ENCODE data around the gene ARHGAP15.

- TF ChIP-seq, protein P1, sequence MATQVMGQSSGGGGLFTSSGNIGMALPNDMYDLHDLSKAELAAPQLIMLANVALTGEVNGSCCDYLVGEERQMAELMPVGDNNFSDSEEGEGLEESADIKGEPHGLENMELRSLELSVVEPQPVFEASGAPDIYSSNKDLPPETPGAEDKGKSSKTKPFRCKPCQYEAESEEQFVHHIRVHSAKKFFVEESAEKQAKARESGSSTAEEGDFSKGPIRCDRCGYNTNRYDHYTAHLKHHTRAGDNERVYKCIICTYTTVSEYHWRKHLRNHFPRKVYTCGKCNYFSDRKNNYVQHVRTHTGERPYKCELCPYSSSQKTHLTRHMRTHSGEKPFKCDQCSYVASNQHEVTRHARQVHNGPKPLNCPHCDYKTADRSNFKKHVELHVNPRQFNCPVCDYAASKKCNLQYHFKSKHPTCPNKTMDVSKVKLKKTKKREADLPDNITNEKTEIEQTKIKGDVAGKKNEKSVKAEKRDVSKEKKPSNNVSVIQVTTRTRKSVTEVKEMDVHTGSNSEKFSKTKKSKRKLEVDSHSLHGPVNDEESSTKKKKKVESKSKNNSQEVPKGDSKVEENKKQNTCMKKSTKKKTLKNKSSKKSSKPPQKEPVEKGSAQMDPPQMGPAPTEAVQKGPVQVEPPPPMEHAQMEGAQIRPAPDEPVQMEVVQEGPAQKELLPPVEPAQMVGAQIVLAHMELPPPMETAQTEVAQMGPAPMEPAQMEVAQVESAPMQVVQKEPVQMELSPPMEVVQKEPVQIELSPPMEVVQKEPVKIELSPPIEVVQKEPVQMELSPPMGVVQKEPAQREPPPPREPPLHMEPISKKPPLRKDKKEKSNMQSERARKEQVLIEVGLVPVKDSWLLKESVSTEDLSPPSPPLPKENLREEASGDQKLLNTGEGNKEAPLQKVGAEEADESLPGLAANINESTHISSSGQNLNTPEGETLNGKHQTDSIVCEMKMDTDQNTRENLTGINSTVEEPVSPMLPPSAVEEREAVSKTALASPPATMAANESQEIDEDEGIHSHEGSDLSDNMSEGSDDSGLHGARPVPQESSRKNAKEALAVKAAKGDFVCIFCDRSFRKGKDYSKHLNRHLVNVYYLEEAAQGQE (IDR thresholded peaks at IDR 0.05; ENCODE audit: unreplicated experiment): no peak
- no peak for TF ChIP-seq EZH2phosphoT487 (IDR thresholded peaks at IDR 0.05; ENCODE audit: unreplicated experiment)
- TF ChIP-seq, protein P2, sequence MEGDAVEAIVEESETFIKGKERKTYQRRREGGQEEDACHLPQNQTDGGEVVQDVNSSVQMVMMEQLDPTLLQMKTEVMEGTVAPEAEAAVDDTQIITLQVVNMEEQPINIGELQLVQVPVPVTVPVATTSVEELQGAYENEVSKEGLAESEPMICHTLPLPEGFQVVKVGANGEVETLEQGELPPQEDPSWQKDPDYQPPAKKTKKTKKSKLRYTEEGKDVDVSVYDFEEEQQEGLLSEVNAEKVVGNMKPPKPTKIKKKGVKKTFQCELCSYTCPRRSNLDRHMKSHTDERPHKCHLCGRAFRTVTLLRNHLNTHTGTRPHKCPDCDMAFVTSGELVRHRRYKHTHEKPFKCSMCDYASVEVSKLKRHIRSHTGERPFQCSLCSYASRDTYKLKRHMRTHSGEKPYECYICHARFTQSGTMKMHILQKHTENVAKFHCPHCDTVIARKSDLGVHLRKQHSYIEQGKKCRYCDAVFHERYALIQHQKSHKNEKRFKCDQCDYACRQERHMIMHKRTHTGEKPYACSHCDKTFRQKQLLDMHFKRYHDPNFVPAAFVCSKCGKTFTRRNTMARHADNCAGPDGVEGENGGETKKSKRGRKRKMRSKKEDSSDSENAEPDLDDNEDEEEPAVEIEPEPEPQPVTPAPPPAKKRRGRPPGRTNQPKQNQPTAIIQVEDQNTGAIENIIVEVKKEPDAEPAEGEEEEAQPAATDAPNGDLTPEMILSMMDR (conservative IDR thresholded peaks at IDR 0.05; ENCODE audit: low read depth in 2 of 2): no peak
- no peak for TF ChIP-seq EZH2 (IDR thresholded peaks at IDR 0.05; ENCODE audit: low read depth, unreplicated experiment)
- TF ChIP-seq JUNB (IDR thresholded peaks at IDR 0.05; ENCODE audit: unreplicated experiment): no peak
- TF ChIP-seq ZNF114 (CRISPR knock-in tag; IDR thresholded peaks at IDR 0.05): no peak
- TF ChIP-seq POLR2AphosphoS5 (IDR thresholded peaks at IDR 0.05; ENCODE audit: low read depth): no peak
- no peak for TF ChIP-seq CREB1 (CRISPR knock-in tag; IDR thresholded peaks at IDR 0.05; ENCODE audit: low read depth)
- no peak for TF ChIP-seq NANOG (IDR thresholded peaks at IDR 0.05; ENCODE audit: borderline replicate concordance)
- TF ChIP-seq, protein P3, sequence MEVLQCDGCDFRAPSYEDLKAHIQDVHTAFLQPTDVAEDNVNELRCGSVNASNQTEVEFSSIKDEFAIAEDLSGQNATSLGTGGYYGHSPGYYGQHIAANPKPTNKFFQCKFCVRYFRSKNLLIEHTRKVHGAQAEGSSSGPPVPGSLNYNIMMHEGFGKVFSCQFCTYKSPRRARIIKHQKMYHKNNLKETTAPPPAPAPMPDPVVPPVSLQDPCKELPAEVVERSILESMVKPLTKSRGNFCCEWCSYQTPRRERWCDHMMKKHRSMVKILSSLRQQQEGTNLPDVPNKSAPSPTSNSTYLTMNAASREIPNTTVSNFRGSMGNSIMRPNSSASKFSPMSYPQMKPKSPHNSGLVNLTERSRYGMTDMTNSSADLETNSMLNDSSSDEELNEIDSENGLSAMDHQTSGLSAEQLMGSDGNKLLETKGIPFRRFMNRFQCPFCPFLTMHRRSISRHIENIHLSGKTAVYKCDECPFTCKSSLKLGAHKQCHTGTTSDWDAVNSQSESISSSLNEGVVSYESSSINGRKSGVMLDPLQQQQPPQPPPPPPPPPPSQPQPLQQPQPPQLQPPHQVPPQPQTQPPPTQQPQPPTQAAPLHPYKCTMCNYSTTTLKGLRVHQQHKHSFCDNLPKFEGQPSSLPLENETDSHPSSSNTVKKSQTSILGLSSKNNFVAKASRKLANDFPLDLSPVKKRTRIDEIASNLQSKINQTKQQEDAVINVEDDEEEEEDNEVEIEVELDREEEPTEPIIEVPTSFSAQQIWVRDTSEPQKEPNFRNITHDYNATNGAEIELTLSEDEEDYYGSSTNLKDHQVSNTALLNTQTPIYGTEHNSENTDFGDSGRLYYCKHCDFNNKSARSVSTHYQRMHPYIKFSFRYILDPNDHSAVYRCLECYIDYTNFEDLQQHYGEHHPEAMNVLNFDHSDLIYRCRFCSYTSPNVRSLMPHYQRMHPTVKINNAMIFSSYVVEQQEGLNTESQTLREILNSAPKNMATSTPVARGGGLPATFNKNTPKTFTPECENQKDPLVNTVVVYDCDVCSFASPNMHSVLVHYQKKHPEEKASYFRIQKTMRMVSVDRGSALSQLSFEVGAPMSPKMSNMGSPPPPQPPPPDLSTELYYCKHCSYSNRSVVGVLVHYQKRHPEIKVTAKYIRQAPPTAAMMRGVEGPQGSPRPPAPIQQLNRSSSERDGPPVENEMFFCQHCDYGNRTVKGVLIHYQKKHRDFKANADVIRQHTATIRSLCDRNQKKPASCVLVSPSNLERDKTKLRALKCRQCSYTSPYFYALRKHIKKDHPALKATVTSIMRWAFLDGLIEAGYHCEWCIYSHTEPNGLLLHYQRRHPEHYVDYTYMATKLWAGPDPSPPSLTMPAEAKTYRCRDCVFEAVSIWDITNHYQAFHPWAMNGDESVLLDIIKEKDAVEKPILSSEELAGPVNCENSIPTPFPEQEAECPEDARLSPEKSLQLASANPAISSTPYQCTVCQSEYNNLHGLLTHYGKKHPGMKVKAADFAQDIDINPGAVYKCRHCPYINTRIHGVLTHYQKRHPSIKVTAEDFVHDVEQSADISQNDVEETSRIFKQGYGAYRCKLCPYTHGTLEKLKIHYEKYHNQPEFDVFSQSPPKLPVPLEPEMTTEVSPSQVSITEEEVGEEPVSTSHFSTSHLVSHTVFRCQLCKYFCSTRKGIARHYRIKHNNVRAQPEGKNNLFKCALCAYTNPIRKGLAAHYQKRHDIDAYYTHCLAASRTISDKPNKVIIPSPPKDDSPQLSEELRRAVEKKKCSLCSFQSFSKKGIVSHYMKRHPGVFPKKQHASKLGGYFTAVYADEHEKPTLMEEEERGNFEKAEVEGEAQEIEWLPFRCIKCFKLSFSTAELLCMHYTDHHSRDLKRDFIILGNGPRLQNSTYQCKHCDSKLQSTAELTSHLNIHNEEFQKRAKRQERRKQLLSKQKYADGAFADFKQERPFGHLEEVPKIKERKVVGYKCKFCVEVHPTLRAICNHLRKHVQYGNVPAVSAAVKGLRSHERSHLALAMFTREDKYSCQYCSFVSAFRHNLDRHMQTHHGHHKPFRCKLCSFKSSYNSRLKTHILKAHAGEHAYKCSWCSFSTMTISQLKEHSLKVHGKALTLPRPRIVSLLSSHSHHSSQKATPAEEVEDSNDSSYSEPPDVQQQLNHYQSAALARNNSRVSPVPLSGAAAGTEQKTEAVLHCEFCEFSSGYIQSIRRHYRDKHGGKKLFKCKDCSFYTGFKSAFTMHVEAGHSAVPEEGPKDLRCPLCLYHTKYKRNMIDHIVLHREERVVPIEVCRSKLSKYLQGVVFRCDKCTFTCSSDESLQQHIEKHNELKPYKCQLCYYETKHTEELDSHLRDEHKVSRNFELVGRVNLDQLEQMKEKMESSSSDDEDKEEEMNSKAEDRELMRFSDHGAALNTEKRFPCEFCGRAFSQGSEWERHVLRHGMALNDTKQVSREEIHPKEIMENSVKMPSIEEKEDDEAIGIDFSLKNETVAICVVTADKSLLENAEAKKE (CRISPR knock-in tag; IDR thresholded peaks at IDR 0.05): no peak
- TF ChIP-seq STAT1 (IDR thresholded peaks at IDR 0.05; ENCODE audit: unreplicated experiment): no peak
- no peak for TF ChIP-seq ZNF331 (CRISPR knock-in tag; IDR thresholded peaks at IDR 0.05; ENCODE audit: low read depth)
Observed at GRCh38 chr2:143705108-143705707, 576.0 kb downstream of the ARHGAP15 start.

Measured in GM23338 (cell line).